HK-2 (cell line): ENCODE measurements around the gene SNHG17.

Experiments
- DNase-seq: peaks from one replicate; pipeline ENCODE4 v3.0.0-alpha.2; 2018; ENCODE audit not compliant: unreplicated experiment

Gene SNHG17

DNA sequence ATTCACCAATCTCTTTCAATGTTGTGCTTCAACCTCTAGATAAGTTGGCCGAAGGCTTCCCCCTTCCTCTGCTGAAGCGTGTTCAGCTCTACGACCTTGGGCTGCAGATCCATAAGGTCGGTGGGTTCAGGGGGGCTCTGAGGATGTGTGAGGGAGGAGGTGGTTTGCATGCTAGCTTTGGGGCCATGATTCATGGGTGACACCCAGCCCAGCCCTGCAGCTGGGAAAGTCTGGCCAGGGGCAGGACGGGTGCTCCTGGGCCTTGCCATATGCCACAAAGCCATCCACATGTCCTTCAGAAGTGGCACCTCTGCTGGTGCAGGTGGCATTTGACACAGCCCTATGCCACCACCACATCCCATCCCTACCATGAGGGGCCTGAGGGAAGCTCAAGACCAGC, 61.2 kb downstream of the SNHG17 start:
- DNase-seq, result no peak

DNA sequence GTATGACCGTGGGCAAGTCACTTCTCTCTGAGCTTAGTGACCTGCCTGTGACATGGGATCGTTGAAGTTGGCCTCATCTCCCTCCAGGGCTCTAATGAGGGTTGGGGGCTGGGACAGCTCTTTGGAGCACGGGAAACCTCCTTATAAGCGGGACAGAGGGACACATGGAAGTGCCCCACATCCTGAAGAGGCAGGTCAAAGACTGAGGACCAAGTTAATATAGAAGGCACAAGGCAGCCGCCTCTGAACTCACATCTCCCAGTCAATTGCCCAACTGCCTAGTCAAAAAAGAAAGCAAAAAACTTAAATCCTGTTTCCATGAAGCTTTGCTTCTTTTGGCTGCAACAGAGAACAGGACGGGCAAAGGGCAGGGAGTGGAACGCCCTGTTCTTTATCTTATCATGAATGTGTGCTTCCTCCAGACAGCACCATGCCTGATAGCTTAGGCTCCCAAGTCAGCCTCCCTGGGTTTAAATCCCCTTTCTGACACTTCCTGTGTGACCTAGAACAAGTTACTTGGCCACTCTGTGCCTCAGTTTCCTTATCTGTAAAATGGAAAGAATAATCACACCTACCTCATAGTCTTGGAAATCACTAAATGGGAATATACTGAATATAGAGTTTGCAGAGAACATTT, 61.8 kb downstream of the SNHG17 start:
- no peak for DNase-seq

DNA sequence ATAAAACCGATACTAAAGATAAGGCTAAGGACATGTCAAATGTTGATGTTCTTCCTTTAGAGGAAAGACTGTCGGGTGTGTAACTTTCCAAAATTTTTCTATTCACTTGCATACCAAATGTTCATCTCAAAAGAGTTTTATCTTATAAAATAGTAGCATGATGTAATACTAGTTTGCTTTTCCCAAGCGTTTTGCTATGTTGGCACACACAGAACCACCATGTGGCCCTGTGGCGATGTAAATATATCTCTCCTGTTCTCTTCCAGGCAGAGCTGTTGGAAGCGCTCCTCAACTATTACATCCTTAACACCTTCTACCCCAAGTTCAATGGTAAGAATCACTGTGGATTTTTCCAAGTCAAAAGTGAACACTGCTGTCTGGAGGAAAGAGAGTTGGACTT, 62.3 kb downstream of the SNHG17 start:
- DNase-seq, result no peak
